Bladder microvascular endothelial cell (primary cell): ENCODE measurements around the gene PCDHA7. TPM values are rescaled to one million over a fixed set of nuclear protein-coding genes. Genes with fewer than 3 reads are reported as not detected.

Experiments
- total RNA-seq: library from RNA; depleted of rRNA; stranded (reverse); fragments of >200 nt; gene quantifications from 2 replicates; pipeline ENCODE4 v1.2.3, GENCODE V29; 2014

PCDHA7 gene
- total RNA-seq, 1 donor from 2014 or later = 0.06 TPM

DNA sequence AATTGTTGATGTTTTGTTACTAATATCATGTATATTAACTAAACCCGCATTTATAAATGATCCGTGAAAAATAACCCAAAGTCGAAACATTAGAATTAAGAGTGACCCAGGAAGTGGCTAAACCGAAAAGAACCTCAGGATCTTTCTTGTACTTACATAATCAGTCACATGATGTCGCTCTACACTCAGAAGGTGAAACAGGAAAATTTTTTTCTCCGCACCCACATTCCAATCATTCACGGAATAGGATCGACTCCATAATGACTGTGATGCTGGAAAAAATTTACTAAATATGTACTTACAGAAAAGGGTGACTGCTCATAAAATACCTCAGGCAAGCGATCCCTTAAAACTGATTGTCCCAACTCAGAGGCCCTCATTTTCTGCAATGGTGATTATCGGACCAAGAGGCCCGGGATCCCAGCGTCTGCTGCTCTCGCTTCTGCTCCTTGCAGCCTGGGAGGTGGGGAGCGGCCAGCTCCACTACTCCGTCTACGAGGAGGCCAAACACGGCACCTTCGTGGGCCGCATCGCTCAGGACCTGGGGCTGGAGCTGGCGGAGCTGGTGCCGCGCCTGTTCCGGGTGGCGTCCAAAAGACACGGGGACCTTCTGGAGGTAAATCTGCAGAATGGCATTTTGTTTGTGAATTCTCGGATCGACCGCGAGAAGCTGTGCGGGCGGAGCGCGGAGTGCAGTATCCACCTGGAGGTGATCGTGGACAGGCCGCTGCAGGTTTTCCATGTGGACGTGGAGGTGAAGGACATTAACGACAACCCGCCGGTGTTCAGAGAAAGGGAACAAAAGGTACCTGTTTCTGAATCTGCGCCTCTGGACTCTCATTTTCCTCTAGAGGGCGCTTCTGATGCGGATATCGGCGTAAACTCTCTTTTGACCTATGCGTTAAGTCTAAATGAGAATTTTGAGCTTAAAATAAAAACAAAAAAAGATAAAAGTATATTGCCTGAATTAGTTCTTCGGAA, 41.3 kb downstream of the PCDHA7 start, which contains the start of gene PCDHA12:
TSS of gene PCDHA12 (plus strand) at position 224 of the 981 bp plus-strand sequence. CDS start at position 389, 165 bp downstream.

DNA sequence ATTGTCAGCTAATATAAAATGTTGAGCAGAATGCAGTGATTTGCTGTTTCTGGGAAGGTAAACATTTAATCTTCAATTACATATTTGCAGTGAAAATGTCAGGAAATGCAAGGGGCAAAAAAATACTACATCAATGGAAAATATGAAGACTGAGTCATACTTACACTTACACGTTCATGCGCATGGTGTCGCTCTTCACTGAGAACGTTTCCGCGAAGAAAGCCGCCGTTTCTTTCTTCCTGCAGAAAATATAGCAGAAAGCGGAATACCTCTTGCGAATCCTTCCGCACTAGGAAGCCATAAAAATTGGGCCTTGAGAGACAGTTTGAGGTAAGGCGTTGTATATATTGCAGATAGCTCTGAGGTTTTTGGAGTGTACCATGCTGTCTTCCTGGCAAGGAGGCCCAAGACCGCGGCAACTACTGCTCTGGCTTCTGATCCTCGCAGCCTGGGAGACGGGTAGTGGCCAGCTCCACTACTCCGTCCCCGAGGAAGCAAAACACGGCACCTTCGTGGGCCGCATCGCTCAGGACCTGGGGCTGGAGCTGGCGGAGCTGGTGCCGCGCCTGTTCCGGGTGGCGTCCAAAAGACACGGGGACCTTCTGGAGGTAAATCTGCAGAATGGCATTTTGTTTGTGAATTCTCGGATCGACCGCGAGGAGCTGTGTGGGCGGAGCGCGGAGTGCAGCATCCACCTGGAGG, 48.0 kb downstream of the PCDHA7 start, which contains the start of gene PCDHA13:
TSS of gene PCDHA13 (plus strand) at position 236 of the 702 bp plus-strand sequence. CDS start at position 381, 145 bp downstream.

Other genes starting within 250 kb of the PCDHA7 start
- gene CD14, start 201.1 kb upstream of the PCDHA7 start, total RNA-seq = 3.2 TPM in 1 of 2 replicates, not detected in the other
- 15.4 and 19.7 TPM in 2 replicates for gene TMCO6, start 194.8 kb upstream of the PCDHA7 start, total RNA-seq
- gene NDUFA2, start 186.6 kb upstream of the PCDHA7 start, total RNA-seq = 42.2 and 64.1 TPM in 2 replicates
- gene IK, start 186.4 kb upstream of the PCDHA7 start, total RNA-seq = 75.0 and 111 TPM in 2 replicates
- 30.4 and 34.9 TPM in 2 replicates for gene WDR55, start 169.4 kb upstream of the PCDHA7 start, total RNA-seq
- 0.38 and 0.49 TPM in 2 replicates for gene DND1, start 160.7 kb upstream of the PCDHA7 start, total RNA-seq
- gene HARS1, start 142.9 kb upstream of the PCDHA7 start, total RNA-seq = 60.2 and 70.4 TPM in 2 replicates
- gene HARS2, start 142.8 kb upstream of the PCDHA7 start, total RNA-seq = 24.1 and 36.4 TPM in 2 replicates
- gene ZMAT2, start 133.8 kb upstream of the PCDHA7 start, total RNA-seq = 37.2 and 58.8 TPM in 2 replicates
- 0.13 TPM in 1 of 2 replicates, not detected in the other for gene PCDHA1, start 48.1 kb upstream of the PCDHA7 start, total RNA-seq
- 0.06 TPM in 1 of 2 replicates, not detected in the other for gene PCDHA2, start 39.4 kb upstream of the PCDHA7 start, total RNA-seq
- gene PCDHA3, start 33.2 kb upstream of the PCDHA7 start, total RNA-seq = under 0.01 and 0.19 TPM in 2 replicates
- gene PCDHA4, start 27.2 kb upstream of the PCDHA7 start, total RNA-seq = under 0.01 and 0.19 TPM in 2 replicates
- gene PCDHA5, start 12.7 kb upstream of the PCDHA7 start, total RNA-seq = under 0.01 TPM in 1 of 2 replicates, not detected in the other
- 0.13 and 0.16 TPM in 2 replicates for gene PCDHA6, start 6.3 kb upstream of the PCDHA7 start, total RNA-seq
- 0.13 TPM in 1 of 2 replicates, not detected in the other for gene PCDHA8, start 6.9 kb downstream of the PCDHA7 start, total RNA-seq
- gene PCDHA9, start 14.1 kb downstream of the PCDHA7 start, total RNA-seq = 0.06 TPM in 1 of 2 replicates, not detected in the other
- gene PCDHA10, start 21.6 kb downstream of the PCDHA7 start, total RNA-seq = under 0.01 and 0.13 TPM in 2 replicates
- gene PCDHA11, start 34.7 kb downstream of the PCDHA7 start, total RNA-seq = under 0.01 and 0.13 TPM in 2 replicates
- gene PCDHA12, start 41.0 kb downstream of the PCDHA7 start, total RNA-seq = under 0.01 TPM in 1 of 2 replicates, not detected in the other
- not detected in 2 replicates for gene PCDHA13, start 47.9 kb downstream of the PCDHA7 start, total RNA-seq
- gene PCDHAC1, start 92.0 kb downstream of the PCDHA7 start, total RNA-seq = 0.06 TPM in 1 of 2 replicates, not detected in the other
- gene PCDHAC2, start 132.2 kb downstream of the PCDHA7 start, total RNA-seq = 0.19 and 0.32 TPM in 2 replicates
- gene PCDHB1, start 217.1 kb downstream of the PCDHA7 start, total RNA-seq = not detected in 2 replicates